Neural progenitor cell (in vitro differentiated cells): ENCODE data around the gene SFXN5. TPM values are rescaled to one million over a fixed set of nuclear protein-coding genes. Genes with fewer than 3 reads are reported as not detected.

ENCODE experiments used
- DNase-seq: peaks from one replicate; pipeline ENCODE4 v3.0.0-alpha.2; 2016; ENCODE audit warnings: low spot score
- H2AFZ ChIP-seq: fragments of 200-600 bp; sonication (generic); replicated peaks from 2 replicates; pipeline ENCODE4 v1.6.1; 2016; ENCODE audit warnings: antibody characterized with exemption
- H3F3A ChIP-seq: fragments of 200-600 bp; sonication (generic); 2 replicates; pipeline ENCODE4 v1.6.1; 2016; ENCODE audit warnings: antibody characterized with exemption, low read depth
- H3K27ac ChIP-seq: fragments of 200-600 bp; sonication (generic); 2 replicates; pipeline ENCODE4 v1.5.1; 2016; ENCODE audit warnings: mild to moderate bottlenecking
- H3K27me3 ChIP-seq: fragments of 200-600 bp; sonication (generic); 2 replicates; pipeline ENCODE4 v1.6.1; 2016; ENCODE audit warnings: mild to moderate bottlenecking, moderate library complexity
- H3K36me3 ChIP-seq: fragments of 200-600 bp; sonication (generic); 2 replicates; pipeline ENCODE4 v1.5.1; 2016
- H3K4me1 ChIP-seq: fragments of 200-600 bp; sonication (generic); 2 replicates; pipeline ENCODE4 v1.6.1; 2016; ENCODE audit warnings: mixed run types
- H3K4me2 ChIP-seq: fragments of 200-600 bp; sonication (generic); 2 replicates; pipeline ENCODE4 v1.6.1; 2016
- H3K4me3 ChIP-seq: fragments of 200-600 bp; sonication (generic); 2 replicates; pipeline ENCODE4 v1.5.1; 2016
- H3K79me2 ChIP-seq: fragments of 200-600 bp; sonication (generic); 2 replicates; pipeline ENCODE4 v1.6.1; 2016; ENCODE audit warnings: low read depth
- H3K9ac ChIP-seq: fragments of 200-600 bp; sonication (generic); 2 replicates; pipeline ENCODE4 v1.6.1; 2016
- H3K9me3 ChIP-seq: fragments of 200-600 bp; sonication (generic); 2 replicates; pipeline ENCODE4 v1.5.1; 2016; ENCODE audit warnings: low read depth
- H4K20me1 ChIP-seq: fragments of 200-600 bp; sonication (generic); 2 replicates; pipeline ENCODE4 v1.6.1; 2016; ENCODE audit warnings: low read depth
- H3K27ac Mint-ChIP-seq: 3 replicates; pipeline ENCODE4 v1.8.0; 2021; ENCODE audit warnings: mixed read lengths
- H3K27me3 Mint-ChIP-seq: 2 replicates; pipeline ENCODE4 v1.8.0; 2022; ENCODE audit warnings: low read depth, mild to moderate bottlenecking, inconsistent platforms, moderate library complexity, mixed read lengths; ENCODE audit not compliant: insufficient read depth
- H3K36me3 Mint-ChIP-seq: 3 replicates; pipeline ENCODE4 v1.8.0; 2021; ENCODE audit warnings: mixed read lengths
- H3K4me1 Mint-ChIP-seq: 3 replicates; pipeline ENCODE4 v1.8.0; 2021; ENCODE audit warnings: mixed read lengths
- H3K4me3 Mint-ChIP-seq: 3 replicates; pipeline ENCODE4 v1.8.0; 2021; ENCODE audit warnings: mild to moderate bottlenecking, moderate library complexity, mixed read lengths
- H3K9me3 Mint-ChIP-seq: 3 replicates; pipeline ENCODE4 v1.8.0; 2020; ENCODE audit warnings: mixed read lengths
- EZH2 ChIP-seq: fragments of 200-600 bp; sonication (generic); IDR thresholded peaks from 2 replicates; pipeline ENCODE4 v1.6.1; 2017; ENCODE audit warnings: antibody characterized with exemption, mild to moderate bottlenecking, moderate library complexity
- EZH2phosphoT487 ChIP-seq: fragments of 200-600 bp; sonication (generic); IDR thresholded peaks from 2 replicates; pipeline ENCODE4 v1.6.1; 2017; ENCODE audit warnings: antibody characterized with exemption
- total RNA-seq: library from RNA; depleted of rRNA; stranded (reverse); fragments of >200 nt; gene quantifications from 2 replicates; pipeline ENCODE4 v1.2.3, GENCODE V29; 2015; ENCODE audit warnings: low replicate concordance
- TF ChIP-seq, protein P1 (sequence below): fragments of 200-600 bp; sonication (generic); IDR thresholded peaks from 2 replicates; pipeline ENCODE4 v1.5.1; 2017; ENCODE audit warnings: antibody characterized with exemption, mild to moderate bottlenecking

Gene SFXN5
- total RNA-seq, 1 donor from 2014 or later, result 3.4 TPM

DNA sequence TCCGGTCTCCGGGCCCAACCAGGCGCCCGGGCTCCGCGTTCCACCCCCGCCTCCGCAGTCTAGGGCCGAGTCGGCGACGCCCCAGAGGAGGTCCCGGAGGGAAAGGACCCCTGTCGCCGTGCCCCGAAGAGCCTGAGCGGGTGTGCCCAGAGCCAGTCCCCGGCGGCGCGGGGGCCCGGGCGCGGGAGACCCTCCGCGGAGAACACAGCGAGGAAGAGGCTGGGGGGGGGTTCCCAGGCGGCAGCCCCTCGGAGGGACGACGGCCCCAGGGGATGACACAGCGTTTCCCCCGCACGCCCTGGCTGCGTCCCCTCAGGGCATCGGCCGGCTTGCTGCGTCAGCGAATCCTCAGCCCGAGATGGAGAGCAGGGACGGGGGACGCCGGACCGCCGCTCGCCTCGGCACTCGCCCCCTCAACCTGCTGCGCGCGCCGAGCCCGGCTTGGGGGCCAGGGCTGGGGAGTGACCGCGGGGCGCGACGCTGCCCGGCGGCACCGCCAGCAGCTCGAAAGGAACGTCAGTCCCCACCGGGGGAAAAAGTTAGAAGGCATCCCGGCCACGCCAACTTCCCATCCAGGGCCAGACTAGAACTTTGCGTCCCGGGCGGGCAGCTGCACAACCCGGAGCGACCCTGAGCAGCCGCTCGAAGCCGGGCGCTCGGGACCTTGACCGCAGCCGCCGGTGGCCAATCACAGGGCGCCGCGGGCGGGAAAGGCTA lies 711 bp downstream of the SFXN5 start:
- H3K4me3 ChIP-seq, result peak overlapping the region; percentile 71
- peaks cover 25% of the 10 kb centered on the region for H3K4me1 Mint-ChIP-seq
- H3K79me2 ChIP-seq, result no peaks in the 10 kb centered on the region
- H3K9ac ChIP-seq, result no peak overlapping the region
- H3K4me3 Mint-ChIP-seq, result peak overlapping the region; percentile 92
- H3K4me2 ChIP-seq, result peak overlapping the region; percentile 90
- H3K36me3 Mint-ChIP-seq, result peaks cover 7% of the 10 kb centered on the region
- no peaks in the 10 kb centered on the region for H4K20me1 ChIP-seq
- no peak overlapping the region for H3K27ac ChIP-seq
- peaks cover 5% of the 10 kb centered on the region for H3F3A ChIP-seq
- peak; percentile 80 for DNase-seq
- peak overlapping the region; percentile 94 for H2AFZ ChIP-seq
- peaks cover 9% of the 10 kb centered on the region for H3K4me1 ChIP-seq
- H3K9me3 ChIP-seq, result no peaks in the 10 kb centered on the region
- H3K27me3 Mint-ChIP-seq, result peaks cover 5% of the 10 kb centered on the region
- no peaks in the 10 kb centered on the region for H3K9me3 Mint-ChIP-seq
- H3K27ac Mint-ChIP-seq, result no peak overlapping the region
- peaks cover 38% of the 10 kb centered on the region for H3K27me3 ChIP-seq
- H3K36me3 ChIP-seq, result no peaks in the 10 kb centered on the region
- TF ChIP-seq EZH2, result peak; percentile 25
- peak; percentile 38 for TF ChIP-seq EZH2phosphoT487
- TF ChIP-seq, protein P1, sequence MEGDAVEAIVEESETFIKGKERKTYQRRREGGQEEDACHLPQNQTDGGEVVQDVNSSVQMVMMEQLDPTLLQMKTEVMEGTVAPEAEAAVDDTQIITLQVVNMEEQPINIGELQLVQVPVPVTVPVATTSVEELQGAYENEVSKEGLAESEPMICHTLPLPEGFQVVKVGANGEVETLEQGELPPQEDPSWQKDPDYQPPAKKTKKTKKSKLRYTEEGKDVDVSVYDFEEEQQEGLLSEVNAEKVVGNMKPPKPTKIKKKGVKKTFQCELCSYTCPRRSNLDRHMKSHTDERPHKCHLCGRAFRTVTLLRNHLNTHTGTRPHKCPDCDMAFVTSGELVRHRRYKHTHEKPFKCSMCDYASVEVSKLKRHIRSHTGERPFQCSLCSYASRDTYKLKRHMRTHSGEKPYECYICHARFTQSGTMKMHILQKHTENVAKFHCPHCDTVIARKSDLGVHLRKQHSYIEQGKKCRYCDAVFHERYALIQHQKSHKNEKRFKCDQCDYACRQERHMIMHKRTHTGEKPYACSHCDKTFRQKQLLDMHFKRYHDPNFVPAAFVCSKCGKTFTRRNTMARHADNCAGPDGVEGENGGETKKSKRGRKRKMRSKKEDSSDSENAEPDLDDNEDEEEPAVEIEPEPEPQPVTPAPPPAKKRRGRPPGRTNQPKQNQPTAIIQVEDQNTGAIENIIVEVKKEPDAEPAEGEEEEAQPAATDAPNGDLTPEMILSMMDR, result no peak

DNA sequence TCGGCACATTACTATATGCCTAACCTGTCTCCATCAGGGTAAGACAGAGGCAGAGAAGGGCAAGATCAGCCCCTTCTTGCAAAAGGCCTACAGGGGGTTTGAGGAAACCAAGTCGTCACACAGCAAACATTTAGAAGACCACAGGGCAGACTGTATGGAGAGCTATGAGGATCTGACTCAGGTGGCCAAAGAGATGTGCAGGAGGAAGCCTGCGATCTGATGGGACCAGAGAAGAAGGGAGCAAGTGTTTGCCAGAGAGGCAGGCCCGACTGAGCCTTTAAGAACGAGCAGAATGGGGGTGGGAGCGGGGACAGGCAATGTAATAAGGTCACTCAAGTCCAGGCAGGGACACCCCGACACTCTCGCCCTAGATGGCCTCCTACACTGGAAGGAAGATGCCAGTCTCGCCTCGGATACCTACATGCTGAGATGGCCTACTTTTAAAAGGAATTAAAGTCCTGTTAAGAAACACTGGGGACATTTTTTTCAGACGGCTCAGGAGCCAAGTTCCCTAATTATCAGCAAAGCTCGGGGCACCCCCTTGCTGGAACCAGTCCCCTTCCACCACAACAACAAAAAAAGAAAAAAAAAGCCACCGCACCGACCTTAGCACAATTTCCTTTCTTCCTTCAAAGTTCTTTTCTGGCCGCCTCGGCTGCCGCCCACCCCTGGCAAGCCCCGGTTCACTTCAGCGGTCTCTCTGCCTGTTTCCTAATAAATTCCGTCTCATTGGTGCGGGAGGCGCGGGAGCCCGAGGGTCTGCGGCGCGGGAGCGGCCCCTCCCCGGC lies 1.5 kb downstream of the SFXN5 start:
- no peaks in the 10 kb centered on the region for H3K36me3 ChIP-seq
- TF ChIP-seq EZH2, result peak; percentile 70
- TF ChIP-seq, protein P1, result no peak
- TF ChIP-seq EZH2phosphoT487, result peak; percentile 51
- peak overlapping the region; percentile 71 for H3K4me3 ChIP-seq
- peaks cover 9% of the 10 kb centered on the region for H3K4me1 ChIP-seq
- H3K27me3 Mint-ChIP-seq, result peaks cover 5% of the 10 kb centered on the region
- H3K9ac ChIP-seq, result no peak overlapping the region
- DNase-seq, result no peak
- H4K20me1 ChIP-seq, result no peaks in the 10 kb centered on the region
- peak overlapping the region; percentile 90 for H3K4me2 ChIP-seq
- H3K4me3 Mint-ChIP-seq, result peak overlapping the region; percentile 92
- no peaks in the 10 kb centered on the region for H3K79me2 ChIP-seq
- H2AFZ ChIP-seq, result peak overlapping the region; percentile 94
- H3K27ac Mint-ChIP-seq, result peak overlapping the region; percentile 14
- no peaks in the 10 kb centered on the region for H3K9me3 Mint-ChIP-seq
- peaks cover 5% of the 10 kb centered on the region for H3F3A ChIP-seq
- peaks cover 25% of the 10 kb centered on the region for H3K4me1 Mint-ChIP-seq
- H3K36me3 Mint-ChIP-seq, result peaks cover 7% of the 10 kb centered on the region
- H3K27ac ChIP-seq, result no peak overlapping the region
- H3K9me3 ChIP-seq, result no peaks in the 10 kb centered on the region
- H3K27me3 ChIP-seq, result peaks cover 38% of the 10 kb centered on the region

DNA sequence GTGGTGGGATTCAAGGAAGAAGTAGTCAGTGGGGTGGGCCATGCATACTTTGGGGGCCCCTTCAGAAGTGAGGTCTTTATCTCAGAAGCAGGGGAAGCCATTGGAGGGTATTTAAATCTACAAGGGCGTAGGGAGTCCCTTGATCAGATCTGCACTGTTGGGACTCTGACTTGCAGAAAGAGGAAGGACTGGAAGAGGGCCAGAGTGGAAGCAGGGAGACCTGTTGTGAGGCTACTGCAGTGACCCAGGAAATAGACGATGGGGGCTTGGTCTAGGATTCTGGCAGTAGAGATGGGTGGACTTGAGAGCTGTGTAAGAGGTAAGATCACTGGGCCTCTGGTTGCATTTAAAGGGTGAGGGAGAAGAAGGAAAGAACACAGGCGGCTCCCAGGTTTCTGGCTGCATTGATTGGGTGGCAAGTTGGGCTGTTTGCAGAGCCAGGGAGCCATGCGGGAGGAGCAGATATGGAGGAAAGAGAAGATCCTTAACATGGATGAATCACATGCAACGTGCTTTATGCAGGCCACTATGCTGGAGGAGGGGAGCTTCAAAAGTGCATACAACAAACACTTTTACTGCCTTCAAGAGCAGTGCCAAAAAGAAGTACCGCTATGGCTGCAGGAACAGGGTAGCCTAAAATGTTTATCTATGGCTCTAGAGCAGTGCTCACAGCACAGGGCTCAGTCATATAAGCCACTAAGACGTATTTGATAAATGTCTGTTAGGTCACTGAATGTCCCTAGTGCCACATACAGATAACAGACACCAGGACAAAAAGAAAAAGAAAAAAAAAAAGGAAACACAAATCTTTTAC lies 2.3 kb downstream of the SFXN5 start:
- no peaks in the 10 kb centered on the region for H4K20me1 ChIP-seq
- peaks cover 38% of the 10 kb centered on the region for H3K27me3 ChIP-seq
- DNase-seq, result no peak
- peaks cover 5% of the 10 kb centered on the region for H3F3A ChIP-seq
- no peaks in the 10 kb centered on the region for H3K9me3 Mint-ChIP-seq
- H3K27me3 Mint-ChIP-seq, result peaks cover 8% of the 10 kb centered on the region
- TF ChIP-seq EZH2phosphoT487 (no peak), EZH2 (no peak)
- TF ChIP-seq, protein P1, result no peak
- H2AFZ ChIP-seq, result no peak overlapping the region
- no peak overlapping the region for H3K27ac ChIP-seq
- H3K4me2 ChIP-seq, result no peak overlapping the region
- no peak overlapping the region for H3K4me3 ChIP-seq
- no peaks in the 10 kb centered on the region for H3K36me3 ChIP-seq
- peaks cover 10% of the 10 kb centered on the region for H3K4me1 ChIP-seq
- no peak overlapping the region for H3K9ac ChIP-seq
- peaks cover 7% of the 10 kb centered on the region for H3K36me3 Mint-ChIP-seq
- peaks cover 29% of the 10 kb centered on the region for H3K4me1 Mint-ChIP-seq
- H3K9me3 ChIP-seq, result no peaks in the 10 kb centered on the region
- no peak overlapping the region for H3K27ac Mint-ChIP-seq
- peak overlapping the region; percentile 92 for H3K4me3 Mint-ChIP-seq
- no peaks in the 10 kb centered on the region for H3K79me2 ChIP-seq
